ENCODE measurements around the gene RC3H1.
"Not testable (repeated sequence)": the region's sequence is repeated elsewhere in the genome, so short reads cannot be mapped to it uniquely, and the experiment has no call there.

The RC3H1 gene, protein sequence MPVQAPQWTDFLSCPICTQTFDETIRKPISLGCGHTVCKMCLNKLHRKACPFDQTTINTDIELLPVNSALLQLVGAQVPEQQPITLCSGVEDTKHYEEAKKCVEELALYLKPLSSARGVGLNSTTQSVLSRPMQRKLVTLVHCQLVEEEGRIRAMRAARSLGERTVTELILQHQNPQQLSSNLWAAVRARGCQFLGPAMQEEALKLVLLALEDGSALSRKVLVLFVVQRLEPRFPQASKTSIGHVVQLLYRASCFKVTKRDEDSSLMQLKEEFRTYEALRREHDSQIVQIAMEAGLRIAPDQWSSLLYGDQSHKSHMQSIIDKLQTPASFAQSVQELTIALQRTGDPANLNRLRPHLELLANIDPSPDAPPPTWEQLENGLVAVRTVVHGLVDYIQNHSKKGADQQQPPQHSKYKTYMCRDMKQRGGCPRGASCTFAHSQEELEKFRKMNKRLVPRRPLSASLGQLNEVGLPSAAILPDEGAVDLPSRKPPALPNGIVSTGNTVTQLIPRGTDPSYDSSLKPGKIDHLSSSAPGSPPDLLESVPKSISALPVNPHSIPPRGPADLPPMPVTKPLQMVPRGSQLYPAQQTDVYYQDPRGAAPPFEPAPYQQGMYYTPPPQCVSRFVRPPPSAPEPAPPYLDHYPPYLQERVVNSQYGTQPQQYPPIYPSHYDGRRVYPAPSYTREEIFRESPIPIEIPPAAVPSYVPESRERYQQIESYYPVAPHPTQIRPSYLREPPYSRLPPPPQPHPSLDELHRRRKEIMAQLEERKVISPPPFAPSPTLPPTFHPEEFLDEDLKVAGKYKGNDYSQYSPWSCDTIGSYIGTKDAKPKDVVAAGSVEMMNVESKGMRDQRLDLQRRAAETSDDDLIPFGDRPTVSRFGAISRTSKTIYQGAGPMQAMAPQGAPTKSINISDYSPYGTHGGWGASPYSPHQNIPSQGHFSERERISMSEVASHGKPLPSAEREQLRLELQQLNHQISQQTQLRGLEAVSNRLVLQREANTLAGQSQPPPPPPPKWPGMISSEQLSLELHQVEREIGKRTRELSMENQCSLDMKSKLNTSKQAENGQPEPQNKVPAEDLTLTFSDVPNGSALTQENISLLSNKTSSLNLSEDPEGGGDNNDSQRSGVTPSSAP

DNA sequence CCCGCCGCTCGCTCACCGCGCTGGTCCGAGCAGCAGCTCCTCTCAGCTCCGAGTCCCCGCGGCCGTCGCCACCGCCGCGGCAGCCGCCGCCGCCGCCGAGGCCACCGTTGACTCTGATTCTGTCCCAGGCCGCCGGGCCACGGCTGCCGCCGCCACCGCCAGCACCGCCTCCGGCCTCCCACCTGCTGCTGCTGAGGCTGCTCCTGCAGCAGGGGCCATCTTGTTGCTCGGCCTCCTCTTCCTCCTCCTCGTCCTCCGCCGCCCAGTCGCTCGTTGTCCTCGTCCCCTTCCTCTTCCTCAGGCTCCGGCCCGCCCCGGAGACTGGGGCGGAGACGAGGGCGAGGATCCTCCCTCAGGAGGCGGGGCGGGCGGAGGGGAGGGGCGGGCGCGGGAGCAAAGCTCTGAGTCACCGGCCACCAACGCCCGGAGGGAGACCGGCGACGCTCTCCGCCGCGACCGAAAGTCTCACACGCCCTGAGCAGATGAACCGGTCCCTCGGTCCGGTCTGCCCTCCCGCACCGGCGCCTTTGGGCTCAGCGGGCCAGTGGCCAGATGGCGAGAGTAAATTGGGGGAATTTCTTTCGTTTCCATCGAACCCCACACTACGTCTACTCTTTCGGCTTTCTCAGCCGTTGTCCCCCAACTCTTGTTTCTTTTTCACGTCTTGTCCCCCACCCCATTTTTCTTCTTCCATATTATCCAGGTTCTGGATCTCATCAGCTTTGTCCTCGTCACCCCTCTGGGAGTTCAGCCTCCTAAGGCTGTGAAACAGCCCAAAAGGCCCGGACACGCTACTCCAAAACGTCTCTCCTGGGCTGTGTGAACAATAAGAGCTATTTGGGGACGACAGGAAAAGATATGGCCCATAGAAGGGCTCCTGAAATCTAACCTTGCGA is at the start of gene RC3H1:
Gene RC3H1 (minus strand): TSS at position 278 of the 896 bp plus-strand sequence. CDS start 29,372 bp downstream, outside the sequence.
- DNase-seq = peak; percentile 87

DNA sequence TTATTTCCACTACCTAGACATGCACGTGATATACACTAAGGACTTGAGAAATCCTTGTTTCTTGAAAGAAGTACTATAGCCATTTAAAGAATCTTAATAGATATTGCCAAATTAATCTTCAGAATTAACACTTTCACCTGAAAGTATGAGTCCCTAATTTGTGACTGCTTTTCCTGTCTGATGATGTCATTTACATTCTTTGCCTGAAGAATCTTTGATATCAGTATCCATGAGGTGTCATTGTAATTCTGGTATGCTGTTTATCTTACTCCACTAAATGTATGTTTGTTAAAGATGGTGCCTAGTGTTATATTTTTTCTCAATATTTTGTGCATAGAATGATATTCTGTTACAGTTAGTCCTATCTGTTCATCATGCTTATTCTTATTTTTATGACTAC is 48.5 kb upstream of the RC3H1 start:
- no peak for DNase-seq

DNA sequence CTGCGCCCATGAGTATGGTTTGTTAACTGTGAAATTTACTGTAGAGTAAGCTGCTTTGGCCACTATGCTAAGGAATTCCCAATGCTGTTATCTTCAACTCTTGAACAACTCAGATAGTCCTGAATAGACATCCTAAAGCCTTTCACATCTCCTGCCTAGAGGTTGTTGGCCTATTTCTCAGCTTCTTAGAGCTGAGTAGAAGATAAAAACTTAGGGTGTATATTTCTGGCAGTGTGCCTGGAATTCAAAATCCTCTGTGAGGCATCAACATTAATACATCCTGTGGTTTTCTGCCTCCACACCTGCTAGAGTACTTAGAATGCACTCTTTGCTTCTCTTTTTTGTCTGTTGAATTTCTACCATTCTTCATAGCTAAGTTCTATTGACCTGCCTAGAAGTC is 45.8 kb upstream of the RC3H1 start:
- no peak for DNase-seq

DNA sequence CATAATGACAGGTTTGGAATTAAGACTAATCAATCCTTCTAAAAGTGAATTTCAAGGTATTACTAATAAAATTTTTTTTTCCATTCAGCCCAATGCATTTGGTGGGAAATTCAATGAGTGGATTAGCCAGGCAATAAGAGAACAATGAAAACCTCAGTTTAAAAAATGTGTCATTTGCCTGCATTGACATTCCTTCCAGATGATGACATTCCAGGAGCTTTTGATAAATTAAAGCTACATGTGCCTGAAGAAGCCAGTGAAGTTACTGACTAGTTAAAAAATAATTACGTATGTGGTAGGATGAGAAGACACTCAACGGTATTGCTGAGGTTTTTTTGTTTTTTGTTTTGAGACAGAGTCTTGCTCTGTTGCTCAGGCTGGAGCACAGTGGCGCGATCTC is 37.9 kb upstream of the RC3H1 start:
- no peak for DNase-seq

DNA sequence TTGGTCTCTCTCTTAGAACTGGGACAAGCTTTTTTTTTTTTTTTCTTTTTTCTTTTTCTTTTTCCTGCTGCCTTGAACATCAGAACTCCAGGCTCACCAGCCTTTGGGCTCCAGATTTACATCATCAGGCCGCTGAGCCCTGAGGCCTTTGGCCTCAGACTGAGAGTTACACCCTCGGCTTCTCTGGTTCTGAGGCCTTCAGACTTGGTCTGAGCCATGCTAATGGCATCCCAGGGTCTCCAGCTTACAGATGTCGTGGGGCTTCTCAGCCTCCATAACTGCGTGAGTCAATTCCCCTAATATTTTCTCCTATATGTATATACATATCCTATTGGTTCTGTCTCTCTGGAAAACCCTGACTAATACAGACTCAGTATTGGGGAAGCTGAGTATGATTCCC is 36.5 kb upstream of the RC3H1 start:
- DNase-seq = no peak

DNA sequence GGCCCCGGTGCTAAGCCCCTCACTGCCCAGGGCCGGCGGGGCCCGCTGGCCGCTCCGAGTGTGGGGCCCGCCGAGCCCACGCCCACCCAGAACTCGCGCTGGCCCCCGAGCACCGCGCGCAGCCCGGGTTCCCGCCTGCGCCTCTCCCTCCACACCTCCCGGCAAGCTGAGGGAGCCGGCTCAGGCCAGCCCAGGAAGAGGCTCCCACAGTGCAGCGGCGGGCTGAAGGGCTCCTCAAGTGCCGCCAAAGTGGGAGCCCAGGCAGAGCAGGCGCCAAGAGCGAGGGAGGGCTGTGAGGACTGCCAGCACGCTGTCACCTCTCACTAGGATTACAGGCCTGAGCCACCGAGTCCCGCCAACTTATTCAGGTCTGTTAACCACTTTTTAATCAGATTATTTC is 34.5 kb upstream of the RC3H1 start:
- not testable (repeated sequence) for DNase-seq

DNA sequence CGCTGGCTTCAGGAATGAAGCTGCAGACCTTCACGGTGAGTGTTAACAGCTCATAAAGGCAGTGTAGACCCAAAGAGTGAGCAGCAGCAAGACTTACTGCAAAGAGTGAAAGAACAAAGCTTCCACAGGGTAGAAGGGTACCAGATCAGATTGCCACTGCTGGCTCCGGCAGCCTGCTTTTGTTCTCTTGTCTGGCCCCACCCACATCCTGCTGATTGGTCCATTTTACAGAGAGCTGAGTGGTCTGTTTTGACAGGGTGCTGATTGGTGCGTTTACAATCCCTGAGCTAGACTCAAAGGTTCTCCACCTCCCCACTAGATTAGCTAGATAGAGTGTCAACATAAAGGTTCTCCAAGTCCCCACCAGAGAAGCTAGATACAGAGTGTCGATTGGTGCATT is 33.6 kb upstream of the RC3H1 start:
- not testable (repeated sequence) for DNase-seq

DNA sequence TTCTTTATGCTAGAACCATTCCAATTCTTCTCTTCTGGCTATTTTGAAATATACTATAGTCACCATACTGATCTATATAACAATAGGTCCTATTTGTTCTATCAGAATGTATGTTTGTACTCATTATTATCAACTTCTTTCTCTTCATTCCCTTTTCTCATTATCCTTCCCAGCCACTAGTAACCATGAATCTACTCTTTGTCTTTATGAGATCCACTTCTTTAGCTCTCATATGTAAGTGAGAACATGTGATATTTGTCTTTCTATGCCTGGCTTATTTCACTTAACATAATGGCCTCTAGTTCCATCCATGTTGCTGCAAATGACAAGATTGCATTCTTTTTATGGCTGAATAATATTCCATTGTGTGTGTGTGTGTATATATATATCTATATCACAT is 31.7 kb upstream of the RC3H1 start:
- DNase-seq = no peak

DNA sequence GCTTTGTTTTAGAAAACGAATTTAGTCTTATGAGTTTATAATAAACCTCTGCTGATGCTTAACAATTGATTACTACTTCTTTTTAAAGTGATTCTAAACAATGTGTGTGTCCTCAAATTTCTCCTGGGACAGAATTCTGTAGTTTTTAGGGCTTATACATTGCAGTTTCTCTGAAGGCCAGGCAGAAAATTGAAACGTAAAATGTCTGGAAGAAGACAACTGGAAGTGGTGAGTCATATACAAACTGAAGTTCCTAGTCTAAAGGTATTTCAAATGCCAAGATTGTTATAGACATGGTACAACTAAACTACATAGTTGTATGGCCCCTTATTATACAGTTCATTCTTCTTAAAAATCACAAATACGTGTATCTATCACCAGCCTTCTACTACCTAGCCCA is 30.5 kb upstream of the RC3H1 start:
- no peak for DNase-seq

DNA sequence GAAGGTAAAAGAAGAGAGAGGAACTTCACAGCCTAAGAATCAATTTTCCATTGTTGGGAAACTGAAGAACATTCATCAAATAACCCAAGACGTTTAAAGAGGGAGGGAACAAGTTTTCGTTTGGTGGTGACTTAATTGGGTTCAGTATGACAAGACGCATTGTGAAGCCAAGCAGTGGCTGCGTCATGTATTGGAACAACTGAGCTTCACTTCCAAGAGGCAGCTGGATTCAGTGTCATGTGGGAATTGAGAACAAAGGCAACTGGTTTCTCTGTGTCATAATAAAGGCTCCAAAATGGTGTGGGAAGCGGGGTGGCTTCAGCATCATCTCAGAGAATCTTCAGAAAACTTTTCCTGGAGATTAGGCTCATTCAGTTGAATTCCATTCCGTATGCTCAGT is 29.8 kb upstream of the RC3H1 start:
- no peak for DNase-seq

DNA sequence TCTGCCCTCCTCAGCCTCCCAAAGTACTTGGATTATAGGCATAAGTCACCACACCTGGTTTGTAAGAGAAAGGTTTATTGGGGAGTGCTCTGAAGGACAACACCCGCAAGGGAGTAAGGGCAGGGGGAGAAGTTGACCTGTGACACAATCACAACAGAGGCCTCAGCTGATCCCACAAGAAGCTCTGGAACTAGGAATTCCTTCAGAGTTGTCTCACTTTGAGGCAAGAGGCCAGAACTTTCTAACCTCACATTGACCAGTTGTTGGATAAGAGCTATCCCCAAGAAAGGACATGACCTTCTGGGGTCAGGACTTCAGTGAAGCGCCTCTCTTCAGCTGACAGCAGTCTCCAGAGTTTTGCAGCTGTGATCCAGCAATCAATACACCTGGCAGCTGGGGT is 27.4 kb upstream of the RC3H1 start:
- DNase-seq = no peak

DNA sequence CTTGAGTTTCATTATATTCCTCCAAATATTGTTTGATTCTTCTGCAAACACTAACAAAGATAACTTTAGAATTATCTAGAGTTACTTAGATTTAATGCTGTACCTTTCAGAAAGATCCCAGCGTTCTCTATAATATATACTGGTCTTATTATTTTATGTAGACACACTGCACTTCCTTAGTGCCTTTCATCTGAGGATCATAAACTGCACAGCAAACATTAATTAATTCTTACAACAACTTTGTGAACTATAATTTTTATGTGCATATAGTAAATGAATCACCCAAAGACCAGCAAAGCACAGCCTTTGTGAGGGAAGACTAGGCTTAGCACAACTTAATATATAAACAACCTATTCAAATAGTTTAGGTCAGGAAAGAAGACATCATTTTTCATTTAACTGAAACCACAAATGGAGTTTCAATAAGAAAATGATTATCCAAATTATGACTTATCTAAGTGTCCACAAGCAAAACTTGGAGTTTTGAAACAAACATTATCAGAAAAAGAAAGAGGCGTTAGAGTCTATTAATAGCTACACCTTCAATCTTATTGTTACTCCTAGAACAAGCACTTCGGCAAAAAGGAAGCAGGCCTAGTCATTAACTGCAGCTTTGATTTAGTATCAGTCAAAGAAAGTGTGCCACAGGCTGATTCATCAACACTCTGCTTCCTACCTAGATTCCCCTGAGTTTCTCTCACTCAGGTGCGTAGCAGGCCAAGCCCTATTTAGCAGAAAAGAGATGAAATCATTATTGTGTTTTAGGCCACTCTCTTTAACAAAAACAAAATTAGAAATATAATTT is 22.5 kb upstream of the RC3H1 start:
- no peak for DNase-seq

DNA sequence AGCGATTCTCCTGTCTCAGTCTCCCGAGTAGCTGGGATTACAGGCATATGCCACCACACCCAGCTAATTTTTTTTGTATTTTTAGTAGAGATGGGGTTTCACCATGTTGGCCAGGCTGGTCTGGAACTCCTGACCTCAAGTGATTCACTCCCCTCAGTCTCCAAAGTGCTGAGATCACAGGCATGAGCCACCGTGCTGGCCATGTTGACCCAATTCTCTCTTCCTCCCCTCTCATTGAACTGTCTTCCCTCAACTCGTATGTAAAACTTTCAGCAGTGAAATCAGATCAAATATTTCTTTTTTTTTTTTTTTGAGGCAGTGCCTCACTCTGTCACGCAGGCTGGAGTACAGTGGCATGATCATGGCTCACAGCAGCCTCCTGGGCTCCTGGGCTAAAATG is 20.4 kb upstream of the RC3H1 start:
- DNase-seq = not testable (repeated sequence)

DNA sequence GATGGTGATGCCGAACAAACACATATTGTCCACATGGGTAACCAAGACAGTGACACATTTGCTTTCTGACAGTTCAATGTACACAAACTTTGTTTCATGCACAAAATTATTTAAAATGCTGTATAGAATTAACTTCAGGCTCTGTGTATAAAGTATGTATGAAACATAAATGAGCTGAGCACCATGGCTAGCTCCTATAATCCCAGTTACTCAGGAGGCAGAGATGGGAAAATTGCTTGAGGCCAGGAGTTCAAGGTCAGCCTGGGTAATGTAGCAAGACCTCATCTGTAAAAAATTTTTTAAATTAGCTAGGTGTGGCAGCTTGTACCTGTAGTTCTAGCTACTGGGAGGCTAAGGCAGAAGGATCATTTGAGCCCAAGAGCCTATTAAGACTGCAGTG is 19.2 kb upstream of the RC3H1 start:
- DNase-seq = no peak

DNA sequence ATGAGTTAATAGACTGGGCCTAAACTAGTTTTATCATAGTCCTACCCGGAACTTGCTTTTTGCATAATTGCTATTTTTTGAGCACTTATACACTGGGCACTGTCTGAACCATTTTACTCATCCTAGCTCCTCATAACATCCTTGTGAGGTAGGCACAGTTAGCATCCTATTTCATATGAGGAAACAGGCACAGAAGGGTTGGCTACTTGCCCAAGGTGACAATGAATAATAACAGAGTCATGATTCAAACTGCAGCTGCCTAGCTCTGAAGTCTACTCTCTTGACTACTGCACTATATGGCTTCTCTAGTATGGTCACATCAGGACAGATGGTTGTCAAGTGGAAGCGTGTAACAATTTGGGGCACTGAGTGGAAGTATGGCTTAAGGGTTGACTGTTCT is 18.2 kb upstream of the RC3H1 start:
- DNase-seq = no peak

DNA sequence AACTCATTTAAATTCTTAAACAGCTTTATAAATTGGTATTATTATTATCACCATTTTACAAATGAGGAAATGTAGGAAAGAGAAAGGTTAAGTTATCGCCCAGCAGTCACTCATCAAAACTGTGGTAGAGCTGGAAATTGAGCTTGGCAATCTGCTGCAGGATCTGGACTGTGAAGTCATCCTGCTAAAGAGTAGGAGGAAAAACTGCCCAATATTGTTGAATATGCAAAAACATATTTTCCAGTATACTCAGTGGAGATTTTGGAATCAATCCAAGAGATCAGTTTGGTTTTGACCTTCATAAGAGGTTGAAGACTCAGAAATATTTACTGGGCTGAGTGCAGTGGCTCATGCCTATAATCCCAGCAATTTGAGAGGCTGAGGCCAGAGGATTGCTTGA is 16.9 kb upstream of the RC3H1 start:
- DNase-seq = no peak

DNA sequence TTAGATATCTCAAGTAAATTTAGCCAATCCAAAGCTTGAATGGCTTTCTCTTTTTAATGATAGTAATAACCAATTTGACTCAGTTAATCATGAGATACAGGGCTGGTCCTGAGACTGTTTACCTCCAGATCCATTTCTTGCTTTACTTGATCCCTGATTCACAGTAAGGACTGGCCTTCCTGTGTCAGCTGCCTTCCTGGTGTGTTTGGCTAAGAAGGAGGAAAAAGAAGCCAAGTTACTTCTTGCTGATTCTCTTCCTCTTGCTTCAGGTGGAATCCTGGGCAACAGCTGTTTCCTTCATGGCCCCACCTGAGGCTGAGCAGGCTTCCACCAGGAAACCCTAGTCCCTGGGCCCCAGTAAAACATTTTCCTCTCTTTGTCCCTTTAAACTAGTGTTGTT is 14.6 kb upstream of the RC3H1 start:
- DNase-seq = no peak

DNA sequence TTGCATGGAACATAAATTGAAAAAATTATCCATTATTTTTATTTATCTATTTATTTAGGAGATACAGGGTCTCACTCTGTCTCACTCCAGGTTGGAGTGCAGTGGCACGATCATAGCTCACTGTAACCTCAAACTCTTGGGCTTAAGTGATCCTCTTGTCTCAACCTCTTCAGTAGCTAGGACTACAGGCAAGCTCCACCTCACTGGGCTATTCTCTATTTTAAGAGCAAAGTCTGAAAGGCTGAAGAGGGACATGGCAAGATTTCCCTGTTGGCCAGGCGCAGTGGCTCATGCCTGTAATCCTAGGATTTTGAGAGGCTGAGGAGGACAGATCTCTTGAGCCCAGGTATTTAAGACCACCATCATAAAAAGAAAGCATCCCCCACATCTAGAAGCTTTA is 14.0 kb upstream of the RC3H1 start:
- no peak for DNase-seq

DNA sequence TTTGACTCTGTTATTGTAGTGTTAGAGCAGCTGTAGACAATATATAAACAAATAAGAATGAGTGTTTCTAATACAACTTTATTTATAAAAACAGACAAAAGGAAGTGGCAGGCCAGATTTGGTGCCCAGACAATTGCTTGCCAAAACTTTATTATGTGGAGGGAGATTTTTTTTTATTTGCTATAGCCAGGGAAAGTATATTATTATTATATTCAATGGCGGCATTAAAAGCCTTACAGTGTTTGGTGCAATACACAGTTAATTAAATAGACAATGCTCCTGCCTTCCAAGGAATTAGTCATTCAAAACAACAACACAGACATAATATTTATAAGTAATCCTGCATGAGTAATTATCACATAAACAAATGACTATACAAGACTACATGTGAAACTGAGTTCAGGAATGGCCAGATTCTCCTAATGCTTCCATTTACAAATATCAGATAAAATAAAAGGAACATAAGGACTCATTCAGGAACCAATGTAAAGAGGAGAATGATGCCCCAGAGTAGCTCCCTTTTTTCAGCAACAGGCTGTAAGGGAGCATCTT is 10.6 kb upstream of the RC3H1 start:
- no peak for DNase-seq

DNA sequence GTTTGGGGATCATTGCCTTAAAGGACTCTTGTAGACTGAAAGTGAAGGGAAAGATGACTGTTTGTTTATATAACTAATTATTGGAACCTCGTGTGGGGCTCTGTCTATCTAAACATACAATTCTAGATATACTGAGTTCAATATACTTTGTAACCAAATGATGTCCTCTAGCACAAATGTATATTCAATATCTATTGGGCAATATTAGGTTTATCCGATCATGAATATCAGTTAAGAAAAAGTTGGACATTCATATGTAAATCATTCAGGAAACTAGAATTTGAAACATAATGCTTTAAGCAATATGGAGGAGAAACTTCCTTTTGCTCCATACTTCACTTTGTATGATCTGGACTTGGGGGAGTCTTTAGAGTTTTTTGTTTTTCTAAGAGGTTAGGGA is 8.9 kb upstream of the RC3H1 start:
- DNase-seq = no peak

DNA sequence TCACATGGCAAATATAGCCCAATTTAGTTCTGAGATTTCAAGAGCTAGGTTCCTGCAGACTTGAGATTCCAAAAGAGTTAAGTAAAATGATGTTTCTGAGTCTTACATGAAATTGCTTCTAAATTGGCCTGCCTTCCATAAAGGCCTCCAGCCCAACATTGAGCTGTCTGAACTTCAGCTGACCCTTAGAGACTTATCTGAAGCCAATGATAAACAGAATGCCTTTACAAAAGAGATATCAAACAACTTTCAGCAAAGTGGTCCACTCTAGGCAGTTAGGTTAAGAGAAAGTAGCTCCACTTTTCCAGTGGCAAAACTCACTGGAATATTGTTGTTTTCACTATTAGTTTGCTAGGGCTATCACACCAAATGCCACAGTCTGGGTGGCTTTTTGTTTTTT is 6.3 kb upstream of the RC3H1 start:
- DNase-seq = no peak

Measured in stimulated activated CD4-positive, alpha-beta T cell treated with anti-CD3 and anti-CD28 coated beads, Interleukin-1b, Interleukin-23, amount 100 ng/mL, for 48 hours (primary cell).